Thymus (tissue), 11 donors: ENCODE results near the gene NKAIN2. TPM values are rescaled to one million over a fixed set of nuclear protein-coding genes. Genes with fewer than 3 reads are reported as not detected.
"Not testable (repeated sequence)": the region's sequence is repeated elsewhere in the genome, so short reads cannot be mapped to it uniquely, and the experiment has no call there.

Experiments used
- DNase-seq, 9 donors: peaks; one replicate each; pipeline ENCODE4 v3.0.0-alpha.2; 2013; ENCODE audit warnings: low spot score in 9 of 9, low read depth in 6 of 9, missing footprints in 1 of 9
- H3K27ac ChIP-seq, 2 donors: one replicate each; pipeline ENCODE4 v1.5.1; 2013; ENCODE audit warnings: control low read depth in 1 of 2, low read depth in 1 of 2, low read length in 1 of 2, mild to moderate bottlenecking in 1 of 2, moderate library complexity in 1 of 2
- H3K27me3 ChIP-seq, 2 donors: one replicate each; pipeline ENCODE4 v1.5.1; 2013; ENCODE audit warnings: low read length in 1 of 2; ENCODE audit not compliant: control insufficient read depth in 2 of 2, insufficient read depth in 1 of 2
- H3K36me3 ChIP-seq, 2 donors: one replicate each; pipeline ENCODE4 v1.5.1; 2013; ENCODE audit warnings: low read length in 1 of 2, mild to moderate bottlenecking in 1 of 2, moderate library complexity in 1 of 2; ENCODE audit not compliant: control insufficient read depth in 2 of 2, insufficient read depth in 2 of 2
- H3K4me1 ChIP-seq, 2 donors: one replicate each; pipeline ENCODE4 v1.5.1; 2013; ENCODE audit warnings: low read length in 2 of 2; ENCODE audit not compliant: control insufficient read depth in 2 of 2, insufficient read depth in 2 of 2
- H3K4me3 ChIP-seq, 2 donors: one replicate each; pipeline ENCODE4 v1.5.1; 2013; ENCODE audit warnings: low read length in 2 of 2, control low read depth in 1 of 2, mild to moderate bottlenecking in 1 of 2
- H3K9me3 ChIP-seq, 2 donors: one replicate each; pipeline ENCODE4 v1.5.1; 2013; ENCODE audit warnings: low read length in 1 of 2, mild to moderate bottlenecking in 1 of 2; ENCODE audit not compliant: control insufficient read depth in 2 of 2, insufficient read depth in 1 of 2
- WGBS: extraction: QIAGEN DNeasy Blood & Tissue Kit; methylation state at CpG from one replicate; pipeline ENCODE4 v1.1.7; 2013; 5-methylcytosine and 5-hydroxymethylcytosine counted together
- polyA plus RNA-seq: library from polyadenylated mRNA; stranded (reverse); fragments of 200-250 nt; gene quantifications from one replicate; pipeline ENCODE4 v1.2.3, GENCODE V29; 2013
- total RNA-seq: library from RNA; stranded (reverse); fragments of 120-200 nt; gene quantifications from one replicate; pipeline ENCODE4 v1.2.4, GENCODE V29; 2013
- donor health status: healthy.

Gene NKAIN2
- total and polyA plus RNA-seq, 2 donors, result 1.2 to 2.4 TPM

DNA sequence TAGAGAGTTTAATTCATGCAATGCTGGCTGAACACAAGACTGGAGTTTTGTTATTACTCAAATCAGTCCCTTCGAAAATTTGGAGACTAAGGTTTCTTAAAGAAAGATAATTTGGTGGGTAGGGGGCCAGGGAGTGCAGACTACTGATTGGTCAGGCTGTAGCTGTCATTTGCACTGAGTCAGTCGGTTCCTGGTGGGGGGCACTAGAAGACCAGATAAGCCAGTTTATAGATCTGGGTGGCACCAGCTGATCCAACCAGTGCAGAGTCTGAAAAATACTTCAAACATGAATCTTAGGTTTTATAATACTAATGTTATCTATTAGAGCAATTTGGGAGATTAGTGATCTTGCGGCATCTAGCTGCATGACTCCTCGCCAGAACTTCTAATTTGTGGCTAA is 530.7 kb downstream of the NKAIN2 start:
- H3K27me3 ChIP-seq, result no peaks in the 10 kb centered on the region
- no peaks in the 10 kb centered on the region for H3K9me3 ChIP-seq
- no peaks in the 10 kb centered on the region for H3K4me1 ChIP-seq
- WGBS, result 70% methylated on average over 4 of the region's 4 CpGs
- H3K4me3 ChIP-seq, result no peak overlapping the region
- no peak overlapping the region for H3K27ac ChIP-seq
- no peaks in the 10 kb centered on the region for H3K36me3 ChIP-seq
- no peak for DNase-seq

- 95% methylated on average over 5 of the region's 5 CpGs for WGBS
- Histone ChIP-seq H3K4me1 (no peaks in the 10 kb centered on the region), H3K4me3 (no peak overlapping the region), H3K9me3 (no peaks in the 10 kb centered on the region), H3K27me3 (no peaks in the 10 kb centered on the region), H3K27ac (no peak overlapping the region), H3K36me3 (no peaks in the 10 kb centered on the region)
- no peak for DNase-seq
Measured at GRCh38 chr6:124339610-124340334, 536.1 kb downstream of the NKAIN2 start.

- H3K9me3 ChIP-seq, DNase-seq: not testable (repeated sequence)
- WGBS, result 98% methylated on average over 6 of the region's 6 CpGs
Measured at GRCh38 chr6:124348339-124348738, 544.7 kb downstream of the NKAIN2 start.

DNA sequence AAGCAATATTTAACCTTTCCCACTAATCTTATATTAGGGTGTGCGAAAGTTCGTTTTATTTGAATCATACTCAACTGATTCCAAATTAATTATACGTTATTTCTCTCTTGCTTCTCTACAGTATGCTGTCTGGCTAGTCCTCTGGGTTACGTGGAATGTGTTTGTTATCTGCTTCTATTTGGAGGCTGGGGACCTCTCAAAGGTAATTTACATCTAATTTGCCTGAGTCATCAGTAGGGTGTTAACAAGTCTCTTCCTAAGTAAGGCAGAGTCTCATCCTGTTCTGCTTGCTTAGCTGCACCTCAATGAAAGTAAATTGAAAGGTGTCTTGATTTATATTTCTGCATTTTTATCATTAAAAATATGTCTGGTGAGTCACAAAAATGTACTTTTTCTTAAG is 551.5 kb downstream of the NKAIN2 start:
- DNase-seq, result no peak
- 93% methylated on average over 4 of the region's 4 CpGs for WGBS
- no peaks in the 10 kb centered on the region for H3K36me3 ChIP-seq

More at GRCh38 chr6:124348339-124348738, 544.7 kb downstream of the NKAIN2 start:
- H3K4me1 ChIP-seq, H3K4me3 ChIP-seq, H3K36me3 ChIP-seq, H3K27me3 ChIP-seq, H3K27ac ChIP-seq: not testable (repeated sequence)

DNA sequence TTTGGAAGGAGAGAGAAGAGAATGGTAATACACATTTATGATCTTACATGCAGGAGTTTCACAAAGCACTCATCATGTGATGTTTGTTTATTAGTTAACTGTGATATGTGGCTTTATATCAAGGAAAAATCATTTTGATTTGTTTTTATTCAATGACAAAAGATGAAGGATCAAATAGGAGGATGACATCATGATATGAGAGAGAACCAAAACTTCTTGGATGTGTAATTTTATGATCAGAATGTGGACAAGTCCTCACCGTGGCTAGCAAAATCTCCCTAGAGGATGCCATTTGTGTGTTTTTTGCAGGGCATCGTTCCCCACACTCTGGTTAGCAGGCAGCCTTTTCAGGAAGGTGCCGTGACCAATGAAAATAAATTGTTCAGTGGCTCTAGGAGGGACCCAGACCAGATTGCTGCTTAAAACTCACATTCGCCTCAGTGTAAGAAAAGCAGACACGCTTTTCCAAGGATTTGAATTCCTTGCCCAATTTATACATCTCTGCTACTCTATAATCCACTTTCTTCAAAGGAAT is 552.7 kb downstream of the NKAIN2 start:
- Histone ChIP-seq H3K36me3 (no peaks in the 10 kb centered on the region), H3K27me3 (no peaks in the 10 kb centered on the region), H3K4me1 (no peaks in the 10 kb centered on the region), H3K4me3 (no peak overlapping the region), H3K9me3 (no peaks in the 10 kb centered on the region), H3K27ac (no peak overlapping the region)
- 80% methylated on average over 5 of the region's 5 CpGs for WGBS
- DNase-seq, result no peak

More for the DNA sequence above, 551.5 kb downstream of the NKAIN2 start:
- H3K4me1 ChIP-seq, result no peaks in the 10 kb centered on the region
- no peaks in the 10 kb centered on the region for H3K27me3 ChIP-seq
- H3K27ac ChIP-seq, result no peak overlapping the region
- no peaks in the 10 kb centered on the region for H3K9me3 ChIP-seq
- no peak overlapping the region for H3K4me3 ChIP-seq

DNA sequence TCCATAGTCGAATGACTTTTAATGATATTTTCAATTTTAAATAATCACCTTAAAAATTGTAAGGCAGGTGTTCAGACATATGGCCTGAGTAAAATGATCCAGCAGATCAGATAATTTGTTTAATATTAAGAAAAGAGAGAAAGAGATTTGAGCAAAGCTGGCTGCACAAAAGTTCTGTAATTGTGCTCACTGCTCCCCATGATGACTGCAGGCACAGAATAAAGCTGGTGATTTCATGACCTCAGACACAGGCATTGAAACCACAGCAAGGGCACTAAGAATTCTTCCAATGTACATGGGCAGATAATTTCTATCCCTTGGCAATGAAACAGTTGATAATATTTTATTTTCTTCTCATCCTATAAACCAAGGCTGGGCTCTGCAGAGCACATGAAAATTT is 553.1 kb downstream of the NKAIN2 start:
- H3K36me3 ChIP-seq, result no peaks in the 10 kb centered on the region
- no peaks in the 10 kb centered on the region for H3K9me3 ChIP-seq
- H3K4me1 ChIP-seq, result no peaks in the 10 kb centered on the region
- no peak overlapping the region for H3K4me3 ChIP-seq
- no peaks in the 10 kb centered on the region for H3K27me3 ChIP-seq
- no peak overlapping the region for H3K27ac ChIP-seq
- WGBS, result 95% methylated on average over 1 of the region's 1 CpG
- no peak for DNase-seq

DNA sequence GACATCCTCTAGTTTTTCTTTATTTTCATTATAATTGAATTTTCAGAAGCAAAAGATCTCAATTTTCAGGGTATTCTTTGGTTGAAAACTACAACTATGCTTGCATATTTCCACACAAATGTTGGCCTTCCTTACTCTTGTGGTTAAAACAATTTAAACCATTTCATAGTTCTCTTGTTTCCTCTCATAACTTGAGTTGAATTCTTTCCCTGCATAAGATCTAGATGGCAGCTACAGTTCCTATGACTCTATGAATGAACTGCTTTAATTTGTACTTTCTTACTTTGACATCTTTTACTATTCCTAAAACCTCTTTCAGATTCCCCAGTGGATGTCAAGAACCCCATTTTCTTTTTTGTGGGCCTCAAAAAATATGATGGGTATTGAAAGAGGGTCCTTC is 564.5 kb downstream of the NKAIN2 start:
- H3K4me3 ChIP-seq, result no peak overlapping the region
- no peak overlapping the region for H3K27ac ChIP-seq
- no peak for DNase-seq
- no peaks in the 10 kb centered on the region for H3K36me3 ChIP-seq
- no peaks in the 10 kb centered on the region for H3K9me3 ChIP-seq
- H3K27me3 ChIP-seq, result no peaks in the 10 kb centered on the region
- no peaks in the 10 kb centered on the region for H3K4me1 ChIP-seq

DNA sequence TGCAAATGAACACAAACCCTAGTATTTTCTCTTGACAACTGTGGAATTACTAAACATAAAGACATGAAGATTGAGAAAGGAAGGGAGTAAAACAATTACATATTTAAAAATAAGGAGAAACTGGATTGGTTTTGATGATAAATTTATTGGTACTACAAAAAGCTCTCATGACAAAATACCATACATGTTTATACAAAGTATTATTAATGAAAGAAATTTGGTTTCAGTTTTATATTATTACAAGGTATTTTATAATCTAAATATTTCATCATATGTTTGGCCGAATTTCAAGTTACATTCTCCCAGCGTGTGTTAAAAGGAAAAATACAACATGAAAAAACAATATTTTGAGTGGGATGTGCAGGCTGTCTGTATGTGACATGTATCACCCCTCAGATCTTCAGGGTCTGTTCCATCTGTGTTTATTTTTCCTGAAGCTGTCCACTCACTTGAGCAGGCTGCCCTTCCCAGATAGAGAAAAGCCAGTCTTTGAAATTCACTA is 568.4 kb downstream of the NKAIN2 start:
- H3K4me3 ChIP-seq, result no peak overlapping the region
- H3K9me3 ChIP-seq, result no peaks in the 10 kb centered on the region
- DNase-seq, result no peak
- WGBS, result 93% methylated on average over 2 of the region's 2 CpGs
- H3K36me3 ChIP-seq, result no peaks in the 10 kb centered on the region
- no peak overlapping the region for H3K27ac ChIP-seq
- H3K27me3 ChIP-seq, result no peaks in the 10 kb centered on the region
- H3K4me1 ChIP-seq, result no peaks in the 10 kb centered on the region

- H3K9me3 ChIP-seq, result no peaks in the 10 kb centered on the region
- no peaks in the 10 kb centered on the region for H3K4me1 ChIP-seq
- no peaks in the 10 kb centered on the region for H3K36me3 ChIP-seq
- DNase-seq, result no peak
- no peak overlapping the region for H3K27ac ChIP-seq
- WGBS, result 80% methylated on average over 1 of the region's 1 CpG
- H3K27me3 ChIP-seq, result no peaks in the 10 kb centered on the region
- no peak overlapping the region for H3K4me3 ChIP-seq
Measured at GRCh38 chr6:124373386-124373785, 569.7 kb downstream of the NKAIN2 start.
